Heart left ventricle (tissue), 13 donors: Measurements from ENCODE around the gene DLGAP1.
A peak's percentile ranks its signal among the peaks of the same experiment; 100 is the strongest.

ENCODE experiments used
- POLR2A ChIP-seq, 2 donors: fragments of 450-650 bp; IDR thresholded peaks; one replicate each; pipeline ENCODE4 v1.6.1; 2017; ENCODE audit warnings: antibody characterized with exemption in 2 of 2, mild to moderate bottlenecking in 2 of 2, moderate library complexity in 2 of 2
- TF ChIP-seq, protein P1 (sequence below), 12 donors: fragments of 200-600 bp; sonication (generic) in 4 of 12; IDR thresholded peaks; one replicate each; pipeline versions ENCODE4 v1.5.0 to v1.8.0; 2018 to 2022; ENCODE audit warnings: antibody characterized with exemption in 12 of 12, mild to moderate bottlenecking in 5 of 12
- donor health status: ischemic (EF 13 %, LVEDD 7.1; RV severe dilation, severe dysfunction).
- donor health status: DM: no; HTN: yes; CAD: no.
- donor health status: DM: no; HTN: no; CAD: no.
- donor health status: ischemic (EF 25% LVEDD 6.9; RV normal size, moderate dysfunction).
- donor health status: ischemic (EF 25% LVEDD 5.7; RV mildly dilated, moderate dysfunction).
- donor health status: ischemic (EF 35%, LVEDD 5.7; RV mildly dilated, moderate dysfunction).
- donor health status: nonischemic (EF 11% LVEDD 7.7; RV severe dilation, severe dysfunction).
- donor health status: DM: yes; HTN: yes; CAD: no.
- donor health status: PGD.
- donor health status: ischemic (EF 29% LVEDD 5.4; RV normal size, mild dysfunction).
- donor health status: nonischemic (EF 23%, LVEDD 6.1; RV moderate dilation, normal function).

DNA sequence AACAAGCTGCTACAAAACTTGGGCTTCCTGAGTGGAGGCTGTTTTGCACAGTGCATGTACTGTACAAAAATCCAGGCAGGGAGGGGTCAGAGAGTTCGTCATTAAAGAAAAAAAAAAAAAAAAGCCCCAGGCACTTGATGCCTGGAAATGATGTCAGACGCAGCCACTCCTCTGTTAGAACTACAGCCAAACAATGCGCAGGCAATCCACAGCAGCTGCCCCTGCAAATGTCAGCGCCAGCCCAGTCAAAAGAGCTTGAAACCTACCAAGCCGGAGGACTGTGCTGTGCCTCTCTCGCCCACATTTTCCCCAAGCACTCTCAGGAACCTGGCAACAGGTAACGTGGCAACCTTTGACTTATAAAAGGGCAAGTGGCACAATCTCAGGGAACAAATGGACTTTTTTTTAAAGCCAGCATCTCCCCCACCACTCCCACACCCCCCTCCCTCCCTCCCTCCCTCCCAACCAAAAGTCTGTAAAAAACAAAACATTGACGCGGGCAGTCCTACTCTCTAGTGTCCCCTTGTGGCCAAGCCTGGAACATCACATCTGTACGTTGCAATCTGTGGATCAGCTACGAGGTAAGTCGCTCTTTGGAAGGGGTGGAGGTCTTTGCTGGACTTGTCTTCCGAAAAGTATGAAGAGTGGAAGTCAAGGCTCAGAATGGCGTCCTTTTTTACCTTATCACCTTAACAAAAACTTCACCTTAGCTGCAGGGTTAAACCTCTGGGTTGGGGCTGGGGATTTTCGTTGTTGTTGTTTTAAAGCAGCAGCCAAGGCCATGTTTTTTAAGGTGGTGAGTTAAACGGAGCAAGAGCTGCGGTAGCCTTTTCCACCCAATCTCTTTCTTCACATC is 861.0 kb downstream of the DLGAP1 start:
- TF ChIP-seq, protein P1, sequence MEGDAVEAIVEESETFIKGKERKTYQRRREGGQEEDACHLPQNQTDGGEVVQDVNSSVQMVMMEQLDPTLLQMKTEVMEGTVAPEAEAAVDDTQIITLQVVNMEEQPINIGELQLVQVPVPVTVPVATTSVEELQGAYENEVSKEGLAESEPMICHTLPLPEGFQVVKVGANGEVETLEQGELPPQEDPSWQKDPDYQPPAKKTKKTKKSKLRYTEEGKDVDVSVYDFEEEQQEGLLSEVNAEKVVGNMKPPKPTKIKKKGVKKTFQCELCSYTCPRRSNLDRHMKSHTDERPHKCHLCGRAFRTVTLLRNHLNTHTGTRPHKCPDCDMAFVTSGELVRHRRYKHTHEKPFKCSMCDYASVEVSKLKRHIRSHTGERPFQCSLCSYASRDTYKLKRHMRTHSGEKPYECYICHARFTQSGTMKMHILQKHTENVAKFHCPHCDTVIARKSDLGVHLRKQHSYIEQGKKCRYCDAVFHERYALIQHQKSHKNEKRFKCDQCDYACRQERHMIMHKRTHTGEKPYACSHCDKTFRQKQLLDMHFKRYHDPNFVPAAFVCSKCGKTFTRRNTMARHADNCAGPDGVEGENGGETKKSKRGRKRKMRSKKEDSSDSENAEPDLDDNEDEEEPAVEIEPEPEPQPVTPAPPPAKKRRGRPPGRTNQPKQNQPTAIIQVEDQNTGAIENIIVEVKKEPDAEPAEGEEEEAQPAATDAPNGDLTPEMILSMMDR (IDR thresholded peaks at IDR 0.05) = peak; percentile 77 to 97 (median 85)
- TF ChIP-seq POLR2A (IDR thresholded peaks at IDR 0.05) = peak in 1 of 2 donors; percentile 33
